ENCODE results near the gene MTCL1. TPM values are rescaled to one million over a fixed set of nuclear protein-coding genes. Genes with fewer than 3 reads are reported as not detected.

Gene MTCL1
- total and polyA plus RNA-seq, 2 donors (not counting 1 experiment from before 2014, with no cell fraction given): 35.0 to 56.0 TPM

GRCh38 chr18:8828798-8829197 lies 123.4 kb downstream of the MTCL1 start:
- Histone ChIP-seq H3K4me1 (ENCODE audit: control insufficient read depth, extremely low read depth, insufficient read depth, low read length) (no peaks in the 10 kb centered on the region), H3K9ac (ENCODE audit: insufficient read depth, low read length) (no peak overlapping the region), H3K27ac (ENCODE audit: insufficient read depth, low read length) (no peak overlapping the region), H2AFZ (ENCODE audit: low read length) (no peak overlapping the region), H4K20me1 (ENCODE audit: control insufficient read depth, extremely low read depth, insufficient read depth, low read length) (no peaks in the 10 kb centered on the region), H3K9me3 (ENCODE audit: control insufficient read depth, insufficient read depth, low read depth, low read length) (no peaks in the 10 kb centered on the region), H3K4me3 (replicated peaks in 1 of 4; ENCODE audit: control extremely low read depth in 1 of 4, insufficient read depth in 1 of 4, low read depth in 3 of 4, low read length in 4 of 4) (no peak overlapping the region), H3K36me3 (ENCODE audit: control insufficient read depth, insufficient read depth, low read length) (peaks cover 27% of the 10 kb centered on the region), H3K27me3 (ENCODE audit: control insufficient read depth, insufficient read depth, low read length) (no peaks in the 10 kb centered on the region), H3K4me2 (ENCODE audit: extremely low read depth, insufficient read depth, low read length) (no peak overlapping the region), H3K79me2 (ENCODE audit: control insufficient read depth, insufficient read depth, low read length) (no peaks in the 10 kb centered on the region)
- no peak for DNase-seq (ENCODE audit: low read depth in 2 of 2)
- no peak for TF ChIP-seq EZH2 (IDR thresholded peaks at IDR 0.05; ENCODE audit: low read length, missing control alignments)
- TF ChIP-seq CTCF (conservative IDR thresholded peaks at IDR 0.05 in 1 of 2, IDR thresholded peaks at IDR 0.05 in 1 of 2; ENCODE audit: low read depth in 1 of 2, low read length in 2 of 2): no peak

GRCh38 chr18:8830067-8831060 lies 125.0 kb downstream of the MTCL1 start:
- H3K9ac ChIP-seq (ENCODE audit: insufficient read depth, low read length): no peak overlapping the region
- no peak for DNase-seq (ENCODE audit: low read depth in 2 of 2)
- H3K36me3 ChIP-seq (ENCODE audit: control insufficient read depth, insufficient read depth, low read length): peaks cover 13% of the 10 kb centered on the region
- H4K20me1 ChIP-seq (ENCODE audit: control insufficient read depth, extremely low read depth, insufficient read depth, low read length): no peaks in the 10 kb centered on the region
- no peak overlapping the region for H3K4me2 ChIP-seq (ENCODE audit: extremely low read depth, insufficient read depth, low read length)
- H3K79me2 ChIP-seq (ENCODE audit: control insufficient read depth, insufficient read depth, low read length): no peaks in the 10 kb centered on the region
- H3K9me3 ChIP-seq (ENCODE audit: control insufficient read depth, insufficient read depth, low read depth, low read length): no peaks in the 10 kb centered on the region
- H2AFZ ChIP-seq (ENCODE audit: low read length): no peak overlapping the region
- H3K27ac ChIP-seq (ENCODE audit: insufficient read depth, low read length): no peak overlapping the region
- H3K27me3 ChIP-seq (ENCODE audit: control insufficient read depth, insufficient read depth, low read length): no peaks in the 10 kb centered on the region
- TF ChIP-seq EZH2 (IDR thresholded peaks at IDR 0.05; ENCODE audit: low read length, missing control alignments) (no peak), CTCF (conservative IDR thresholded peaks at IDR 0.05 in 1 of 2, IDR thresholded peaks at IDR 0.05 in 1 of 2; ENCODE audit: low read depth in 1 of 2, low read length in 2 of 2) (no peak)
- H3K4me3 ChIP-seq (replicated peaks in 1 of 4; ENCODE audit: control extremely low read depth in 1 of 4, insufficient read depth in 1 of 4, low read depth in 3 of 4, low read length in 4 of 4): no peak overlapping the region
- no peaks in the 10 kb centered on the region for H3K4me1 ChIP-seq (ENCODE audit: control insufficient read depth, extremely low read depth, insufficient read depth, low read length)

- Histone ChIP-seq H3K4me2 (ENCODE audit: extremely low read depth, insufficient read depth, low read length) (no peak overlapping the region), H3K9me3 (ENCODE audit: control insufficient read depth, insufficient read depth, low read depth, low read length) (no peaks in the 10 kb centered on the region), H3K9ac (ENCODE audit: insufficient read depth, low read length) (no peak overlapping the region), H3K4me3 (replicated peaks in 1 of 4; ENCODE audit: control extremely low read depth in 1 of 4, insufficient read depth in 1 of 4, low read depth in 3 of 4, low read length in 4 of 4) (no peak overlapping the region), H4K20me1 (ENCODE audit: control insufficient read depth, extremely low read depth, insufficient read depth, low read length) (no peaks in the 10 kb centered on the region), H3K27ac (ENCODE audit: insufficient read depth, low read length) (no peak overlapping the region), H2AFZ (ENCODE audit: low read length) (no peak overlapping the region), H3K79me2 (ENCODE audit: control insufficient read depth, insufficient read depth, low read length) (no peaks in the 10 kb centered on the region), H3K4me1 (ENCODE audit: control insufficient read depth, extremely low read depth, insufficient read depth, low read length) (no peaks in the 10 kb centered on the region), H3K27me3 (ENCODE audit: control insufficient read depth, insufficient read depth, low read length) (no peaks in the 10 kb centered on the region), H3K36me3 (ENCODE audit: control insufficient read depth, insufficient read depth, low read length) (peaks cover 6% of the 10 kb centered on the region)
- TF ChIP-seq EZH2 (IDR thresholded peaks at IDR 0.05; ENCODE audit: low read length, missing control alignments) (no peak), CTCF (conservative IDR thresholded peaks at IDR 0.05 in 1 of 2, IDR thresholded peaks at IDR 0.05 in 1 of 2; ENCODE audit: low read depth in 1 of 2, low read length in 2 of 2) (no peak)
- no peak for DNase-seq (ENCODE audit: low read depth in 2 of 2)
These were observed 125.8 kb downstream of the MTCL1 start for GRCh38 chr18:8831112-8831511.
